Colon (tissue), 2 donors: ENCODE results near the gene NFKBIB.
"Not testable (repeated sequence)": the region's sequence is repeated elsewhere in the genome, so short reads cannot be mapped to it uniquely, and the experiment has no call there.

Source experiments
- FAIRE-seq: peaks from 2 replicates; lab custom pipeline; 2012; peaks lifted over from hg19 to GRCh38; lab: Jason Lieb, UNC
- donor health status: control.
- donor health status: control.

The NFKBIB gene

DNA sequence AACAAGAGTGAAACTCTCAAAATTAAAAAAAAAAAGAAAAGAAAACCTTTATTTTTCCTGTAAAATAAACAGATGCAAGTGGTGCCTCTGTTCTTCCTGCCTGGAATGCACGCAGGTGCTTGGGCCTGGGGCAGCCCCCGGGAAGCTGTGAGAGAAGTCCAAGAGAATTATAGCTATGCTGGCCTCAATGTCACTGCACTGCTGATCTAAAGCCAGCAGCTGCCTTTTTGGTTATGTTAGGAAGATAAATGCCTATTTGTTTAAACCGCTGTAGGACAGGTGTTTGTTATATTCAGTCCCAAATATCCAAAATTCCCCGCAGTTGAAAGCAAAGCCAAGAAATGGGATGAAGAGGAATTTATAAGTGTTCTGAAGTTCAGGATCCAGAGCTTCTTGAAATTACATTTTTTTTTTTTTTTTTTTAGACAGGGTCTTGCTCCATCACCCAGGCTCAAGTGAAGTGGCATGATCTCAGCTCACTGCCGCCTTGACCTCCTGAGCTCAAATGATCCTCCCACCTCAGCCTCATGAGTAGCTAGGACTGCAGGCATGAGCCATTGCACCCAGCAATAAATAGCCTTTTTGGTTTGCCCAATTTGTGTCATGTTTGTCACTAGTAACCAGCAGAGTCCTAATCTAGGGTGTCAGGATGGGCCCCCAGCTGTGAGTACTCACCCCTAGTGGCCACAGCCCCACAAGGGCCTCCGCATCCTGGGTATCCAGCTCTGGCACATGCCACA, 23.9 kb upstream of the NFKBIB start:
- no peak for FAIRE-seq

DNA sequence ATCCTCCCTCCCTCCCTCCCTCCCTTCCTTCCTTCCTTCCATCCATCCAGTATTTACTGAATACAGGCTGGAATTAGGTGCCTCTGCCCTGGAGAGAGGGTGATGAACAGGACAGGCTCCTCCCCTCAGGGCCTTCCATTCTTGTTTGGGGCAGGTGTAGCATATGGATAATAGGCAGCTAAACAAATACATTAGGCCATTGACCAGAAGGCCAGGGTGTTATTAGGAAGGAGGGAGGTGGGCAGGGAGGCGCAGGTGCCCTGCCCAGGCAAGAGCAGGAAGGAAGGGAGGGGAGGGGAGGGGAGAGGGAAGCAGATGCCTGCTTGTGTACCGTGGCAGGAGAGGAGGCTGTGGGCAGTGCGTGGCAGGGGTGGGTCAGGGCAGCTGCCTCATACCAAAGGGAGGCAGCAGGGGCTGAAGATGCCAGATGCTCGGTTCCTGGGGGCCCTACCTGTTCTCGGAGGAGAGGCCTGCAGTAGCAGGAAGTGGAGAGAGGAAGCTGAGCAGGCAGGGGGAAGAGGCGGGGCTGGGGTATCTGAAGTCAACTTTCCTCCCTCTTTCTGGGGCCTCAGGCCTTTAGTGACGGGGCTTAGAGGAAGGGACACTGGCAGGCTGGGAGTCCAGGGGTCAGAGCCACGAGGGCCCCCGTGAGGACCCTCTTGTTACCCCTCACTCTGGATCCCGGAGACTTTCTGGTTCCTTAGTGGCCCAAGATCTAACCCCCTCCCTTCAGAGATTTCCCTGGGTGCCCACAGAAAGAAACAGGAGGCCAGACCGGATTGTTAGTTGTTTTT, 21.8 kb upstream of the NFKBIB start, which contains the start of gene RINL:
Gene RINL (minus strand): TSS at position 495 of the 794 bp plus-strand sequence. CDS start 1,533 bp downstream, outside the sequence.
- FAIRE-seq: no peak

DNA sequence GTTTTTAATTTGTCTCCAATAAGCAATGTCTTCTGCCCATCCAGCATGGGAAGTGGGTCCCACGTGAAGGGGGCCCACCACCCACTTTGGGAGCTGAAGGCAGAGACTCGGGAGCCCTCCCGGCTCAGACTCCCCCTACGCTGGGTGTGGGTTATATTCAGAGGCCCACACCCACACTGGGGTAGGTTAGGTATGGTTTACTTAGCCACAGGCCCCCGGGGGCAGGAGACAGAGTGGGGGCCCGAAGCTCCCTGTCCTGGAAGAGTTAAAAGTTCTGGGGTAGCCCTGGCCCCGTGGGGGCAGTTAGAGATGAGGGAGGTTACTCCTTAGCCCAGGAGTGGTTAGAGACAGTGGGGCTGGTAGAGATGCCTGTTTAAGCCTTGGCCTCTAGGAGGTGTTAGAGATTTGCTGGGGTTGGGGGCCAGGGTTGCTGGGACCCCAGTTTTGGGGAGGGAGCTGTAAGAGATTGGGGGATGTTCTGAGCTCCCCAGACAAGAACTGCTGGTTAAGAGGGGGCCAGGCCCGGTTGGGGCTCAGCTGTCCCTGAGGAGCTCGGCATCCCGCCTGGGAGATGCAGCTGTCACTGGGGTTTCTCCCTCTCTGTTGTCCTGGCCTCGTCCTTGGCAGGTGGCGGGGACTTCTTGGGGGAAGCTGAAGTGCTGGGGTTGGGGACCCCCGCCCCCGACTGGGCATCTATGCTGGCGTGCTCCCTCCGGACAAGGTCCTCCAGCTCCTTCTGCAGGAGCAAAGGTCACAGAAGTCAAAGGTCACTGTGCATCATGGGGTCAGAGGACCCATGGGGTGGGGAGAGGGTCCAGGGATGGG, 21.0 kb upstream of the NFKBIB start:
- no peak for FAIRE-seq

DNA sequence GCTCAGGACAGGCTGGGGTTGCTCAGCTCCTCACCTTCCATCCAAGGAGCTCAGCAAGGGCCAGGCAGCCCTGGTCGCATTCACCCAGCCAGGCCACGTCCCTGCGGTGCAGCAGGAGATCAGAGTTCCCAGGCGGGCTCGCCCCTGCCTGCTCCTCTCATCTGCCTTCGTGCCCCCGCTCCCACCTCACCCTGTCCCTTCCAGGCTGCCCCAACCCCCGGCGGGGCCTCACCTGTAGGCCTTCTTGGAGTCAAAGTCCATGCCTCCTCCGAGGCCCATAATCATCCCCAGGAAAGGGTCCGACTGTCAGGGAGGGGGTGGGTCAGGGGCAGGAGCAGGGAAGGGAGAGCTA, 20.4 kb upstream of the NFKBIB start:
- FAIRE-seq: no peak

DNA sequence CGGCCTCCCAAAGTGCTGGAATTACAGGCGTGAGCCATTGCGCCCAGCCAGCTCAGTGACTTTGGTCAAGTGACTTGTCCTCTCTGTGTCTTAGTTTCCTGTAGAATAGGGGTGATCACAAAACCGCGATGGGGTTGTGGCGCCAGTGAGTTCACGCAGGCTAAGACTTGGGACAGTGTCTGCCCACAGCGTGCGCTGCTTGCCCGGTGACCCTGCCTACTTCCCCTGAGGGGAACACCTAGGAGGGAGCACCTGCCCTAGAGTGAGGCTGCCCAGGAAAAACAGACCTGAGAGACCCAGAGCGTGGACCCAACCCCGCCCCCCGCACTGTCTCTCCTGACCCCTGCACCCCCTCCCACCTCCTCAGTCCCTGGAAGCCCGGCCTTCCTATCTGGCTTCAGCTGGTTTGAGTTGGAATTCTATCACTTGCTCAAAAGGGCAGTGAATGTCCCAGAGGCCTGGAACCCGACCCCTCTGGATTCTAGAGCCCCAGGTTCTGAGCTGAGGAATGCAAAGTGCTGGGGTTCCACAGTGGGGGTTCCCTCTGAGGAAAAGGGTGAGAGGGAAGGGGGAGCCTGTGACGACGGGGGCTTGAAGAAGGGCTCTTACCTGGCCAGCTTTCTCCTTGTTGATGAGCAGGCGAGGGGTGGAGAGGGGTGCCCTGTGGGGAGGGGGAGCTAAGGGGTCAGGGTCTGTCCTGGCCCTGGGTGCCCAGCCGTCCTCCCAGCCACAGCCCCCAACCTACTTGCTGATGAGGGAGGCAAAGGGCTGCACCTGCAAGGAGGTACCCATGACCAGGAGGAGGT, 19.5 kb upstream of the NFKBIB start:
- FAIRE-seq: no peak

DNA sequence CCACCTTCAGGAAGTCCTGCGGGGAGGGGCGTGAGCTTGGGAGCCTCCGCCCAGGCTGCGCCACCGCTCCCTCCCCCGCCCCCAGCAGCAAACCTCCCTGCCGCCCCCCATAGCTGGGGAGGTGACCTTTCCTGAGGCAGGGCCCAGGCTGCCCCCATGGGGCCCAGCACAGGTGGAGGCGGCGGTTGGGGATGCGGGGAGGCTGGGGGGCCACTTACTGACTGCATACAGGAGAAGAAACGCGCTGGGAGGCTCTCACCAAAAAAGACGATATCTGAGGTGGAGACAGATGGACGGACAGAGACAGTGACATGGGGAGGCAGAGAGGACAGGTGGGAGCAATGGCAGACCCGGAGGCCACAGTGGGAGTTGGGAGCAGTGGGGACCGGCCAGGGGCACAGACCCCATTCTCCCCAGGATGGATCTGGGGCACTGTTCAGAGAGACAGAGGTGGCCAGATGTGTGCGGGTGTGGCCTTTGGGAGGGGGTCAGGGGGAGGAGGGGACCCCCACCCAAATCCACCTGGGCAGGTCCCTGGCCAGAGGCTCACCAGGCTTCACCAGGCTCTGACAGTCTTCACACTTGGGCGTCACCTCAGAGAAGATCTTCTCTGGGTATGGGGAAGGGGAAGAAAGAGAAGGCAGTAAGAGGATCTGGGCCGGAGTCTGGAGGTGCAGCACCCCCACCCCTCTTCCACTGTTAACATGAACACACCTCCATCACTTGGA, 18.7 kb upstream of the NFKBIB start:
- no peak for FAIRE-seq

DNA sequence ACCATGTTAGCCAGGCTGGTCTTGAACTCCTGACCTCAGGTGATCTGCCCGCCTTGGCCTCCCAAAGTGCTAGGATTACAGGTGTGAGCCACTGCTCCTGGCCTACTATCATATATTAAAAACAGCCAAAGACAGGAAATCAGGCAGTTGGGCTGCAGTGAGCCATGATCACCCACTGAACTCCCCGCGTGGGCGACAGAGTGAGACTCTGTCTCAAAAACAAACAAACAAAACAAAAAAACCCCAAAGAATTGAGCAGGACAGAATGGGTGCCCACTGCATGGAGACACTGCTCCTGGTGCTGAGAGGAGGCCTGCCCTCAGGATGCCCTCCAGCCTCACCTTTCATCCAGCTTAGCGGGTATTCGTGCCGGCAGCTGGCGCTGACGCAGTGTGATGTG, 16.5 kb upstream of the NFKBIB start:
- FAIRE-seq: no peak

DNA sequence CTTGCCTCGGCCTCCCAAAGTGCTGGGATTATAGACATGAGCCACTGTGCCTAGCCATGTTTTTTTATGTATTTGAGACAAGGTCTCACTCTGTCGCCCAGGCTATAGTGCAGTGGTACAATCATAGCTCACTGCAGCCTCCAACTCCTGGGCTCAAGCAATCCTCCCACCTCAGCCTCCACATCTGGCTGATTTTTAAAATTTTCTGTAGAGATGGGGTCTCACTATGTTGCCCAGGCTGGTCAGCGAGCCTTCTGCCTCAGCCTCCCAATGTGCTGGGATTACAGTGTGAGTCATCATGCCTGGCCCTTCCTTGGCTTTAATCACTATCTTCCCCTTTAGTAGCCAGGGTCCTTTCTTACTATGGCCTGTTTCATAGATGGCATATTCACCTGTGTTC, 15.1 kb upstream of the NFKBIB start:
- FAIRE-seq: not testable (repeated sequence)

DNA sequence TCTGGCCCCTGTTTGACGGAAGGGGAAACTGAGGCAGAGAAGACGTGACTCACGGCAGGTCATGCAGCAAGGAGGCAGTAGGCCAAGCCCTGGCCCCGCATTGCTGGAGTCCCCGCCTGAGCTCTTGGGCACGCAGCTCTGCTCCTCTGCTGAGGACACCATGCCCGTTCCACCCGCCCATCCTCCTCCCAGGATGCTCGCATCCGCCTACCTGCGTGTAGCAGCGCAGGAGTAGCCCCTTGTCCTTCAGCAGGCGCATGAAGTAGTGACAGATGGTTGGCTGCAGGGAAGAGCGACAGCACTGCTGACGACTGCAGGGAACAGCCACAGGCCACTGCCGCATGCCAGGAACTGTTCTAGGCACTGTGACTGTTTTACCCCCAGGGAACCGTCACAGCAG, 10.9 kb upstream of the NFKBIB start:
- FAIRE-seq: no peak

DNA sequence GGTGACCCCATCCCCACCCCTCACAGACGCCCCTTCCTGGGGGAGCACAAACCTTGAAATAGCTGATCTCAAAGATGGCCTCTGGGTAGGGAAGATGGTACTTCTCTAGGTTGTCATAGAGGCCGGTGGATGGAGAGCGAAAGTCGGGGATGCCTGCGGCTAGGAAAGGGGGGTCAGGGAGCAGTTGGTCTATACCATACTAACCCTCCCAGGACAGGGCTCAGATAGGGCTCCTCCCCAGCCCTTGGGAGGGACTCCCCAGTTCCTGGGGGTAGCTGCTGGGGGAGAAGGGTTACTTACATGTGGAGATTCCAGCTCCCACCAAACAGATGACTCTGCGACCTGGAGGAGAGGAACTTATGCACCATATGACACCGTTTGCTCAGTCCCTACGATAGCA, 10.0 kb upstream of the NFKBIB start:
- FAIRE-seq: no peak

DNA sequence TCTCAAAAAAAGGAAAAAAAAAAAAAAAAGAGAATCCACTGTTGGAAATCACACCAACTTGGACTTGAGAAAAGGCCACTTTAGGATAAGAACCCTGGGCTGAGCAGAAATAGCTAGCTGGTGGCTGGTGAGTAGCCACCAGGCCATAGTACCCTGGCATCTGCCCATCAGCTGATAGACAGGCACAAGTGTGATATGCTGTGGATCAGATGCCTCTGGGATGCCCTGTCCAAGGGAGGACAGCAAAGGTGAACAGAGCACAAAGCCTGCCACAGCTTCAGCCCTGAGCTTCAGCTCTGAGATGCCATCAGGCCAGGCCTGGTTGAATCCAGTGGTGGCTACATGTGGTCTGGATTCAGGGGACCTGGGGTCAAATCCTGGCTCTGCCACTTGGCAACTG, 9.1 kb upstream of the NFKBIB start:
- FAIRE-seq: no peak

DNA sequence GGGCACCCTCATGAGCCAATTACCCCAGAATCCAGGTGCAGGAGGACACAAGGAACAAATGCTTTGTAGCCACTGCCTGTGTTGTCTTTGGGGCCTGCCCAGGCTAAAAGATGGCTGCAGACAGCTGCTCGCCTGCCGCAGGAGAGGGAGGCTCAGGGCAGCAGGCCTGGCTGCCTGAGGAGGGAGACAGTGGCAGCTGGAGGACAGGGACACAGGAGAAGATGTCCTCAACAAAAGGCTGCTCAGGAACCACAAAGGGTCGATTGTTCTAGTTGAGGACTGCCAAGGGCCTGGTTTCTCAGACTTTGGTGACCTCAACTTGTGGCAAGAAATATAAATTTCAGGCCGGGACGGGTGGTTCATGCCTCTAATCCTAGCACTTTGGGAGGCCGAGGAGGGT, 8.0 kb upstream of the NFKBIB start:
- FAIRE-seq: no peak

DNA sequence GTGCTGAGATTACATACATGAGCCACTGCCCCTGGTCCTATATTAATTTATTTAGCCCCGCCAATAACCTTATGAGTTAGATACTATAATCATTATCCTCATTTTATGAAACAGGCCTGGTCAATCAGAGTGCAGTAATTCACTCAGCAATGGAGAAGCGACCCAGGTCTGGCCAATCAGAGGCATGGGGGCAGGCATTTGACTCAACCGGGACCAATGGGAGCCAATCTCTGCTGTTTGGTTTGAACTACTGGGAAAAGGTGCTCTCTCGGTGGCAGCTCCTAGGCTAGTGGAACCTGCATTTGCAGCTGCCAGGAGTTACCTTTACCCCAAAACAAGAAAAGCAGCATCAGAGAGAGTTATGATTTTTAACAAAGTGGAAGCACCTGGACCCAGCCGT, 6.9 kb upstream of the NFKBIB start:
- no peak for FAIRE-seq

DNA sequence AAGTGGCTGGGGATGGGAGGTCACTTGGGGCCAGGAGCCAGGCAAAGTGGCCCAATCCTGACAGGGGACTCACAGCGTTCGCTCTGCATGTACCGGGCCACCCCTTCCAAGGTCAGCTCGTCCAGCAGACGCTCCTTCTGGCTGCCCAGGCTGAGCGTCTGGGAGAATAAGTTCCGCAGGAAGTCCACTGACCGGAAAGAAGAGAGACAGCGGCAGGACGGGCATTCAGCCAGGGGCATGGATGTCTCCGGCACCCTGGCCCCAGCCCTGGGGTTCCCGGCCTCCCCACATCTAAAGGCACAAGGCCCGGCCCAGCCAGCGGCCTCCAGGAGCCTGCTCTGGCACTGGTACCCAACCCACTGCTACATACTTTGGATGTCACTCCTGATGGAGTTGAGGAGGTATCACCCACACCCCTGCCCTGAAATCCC, 6.4 kb upstream of the NFKBIB start:
- FAIRE-seq: no peak

DNA sequence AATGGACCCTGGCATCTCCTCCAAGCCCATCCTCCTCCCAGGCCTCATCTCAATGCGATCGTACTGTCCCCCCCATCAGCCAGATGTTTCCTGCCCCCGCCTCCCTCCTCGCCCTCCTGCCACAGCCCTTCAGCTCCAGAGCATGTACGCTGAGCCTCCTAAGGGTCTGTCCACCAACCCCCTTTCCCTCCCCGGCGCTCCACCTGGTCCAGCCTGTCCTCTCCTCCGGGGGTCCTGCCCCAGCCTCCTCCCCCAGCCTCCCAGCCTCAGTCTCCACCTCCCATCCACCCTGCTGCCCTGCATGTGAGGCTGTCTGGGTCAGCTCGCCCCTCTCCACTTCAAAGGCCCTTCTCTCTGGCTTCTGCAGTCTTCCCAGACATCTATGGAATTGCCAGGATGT, 4.8 kb upstream of the NFKBIB start:
- no peak for FAIRE-seq

DNA sequence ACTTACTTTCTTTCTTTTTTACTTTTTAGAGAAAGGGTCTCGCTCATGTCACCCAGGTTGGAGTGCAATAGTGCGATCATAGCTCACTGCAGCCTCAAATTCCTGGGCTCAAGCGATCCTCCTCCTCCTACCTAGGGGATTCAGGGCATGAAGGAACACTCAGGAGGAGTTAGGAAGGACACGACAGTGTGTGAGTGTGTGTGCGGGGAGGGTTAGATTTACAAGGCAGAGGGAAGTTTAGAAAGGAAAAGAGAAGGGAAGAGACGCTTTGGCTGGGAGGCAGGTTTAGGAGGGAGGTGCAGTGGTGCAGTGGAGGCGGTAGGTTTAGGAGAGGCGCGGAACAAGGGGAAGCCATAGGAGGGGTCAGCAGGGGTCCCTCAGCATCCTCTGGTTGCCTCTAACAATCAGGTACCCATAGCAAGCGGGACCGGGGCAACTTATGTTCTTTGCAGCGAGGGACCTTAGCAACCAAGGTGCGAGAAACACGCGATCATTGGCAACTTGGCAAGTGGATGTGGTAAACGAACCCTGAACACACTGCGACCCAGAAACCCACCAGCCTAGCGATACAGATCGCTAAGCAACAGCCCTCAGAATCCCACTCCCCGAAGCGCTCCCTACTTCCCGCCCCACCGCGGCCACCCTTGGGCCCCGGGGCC, 852 bp upstream of the NFKBIB start:
- no peak for FAIRE-seq

DNA sequence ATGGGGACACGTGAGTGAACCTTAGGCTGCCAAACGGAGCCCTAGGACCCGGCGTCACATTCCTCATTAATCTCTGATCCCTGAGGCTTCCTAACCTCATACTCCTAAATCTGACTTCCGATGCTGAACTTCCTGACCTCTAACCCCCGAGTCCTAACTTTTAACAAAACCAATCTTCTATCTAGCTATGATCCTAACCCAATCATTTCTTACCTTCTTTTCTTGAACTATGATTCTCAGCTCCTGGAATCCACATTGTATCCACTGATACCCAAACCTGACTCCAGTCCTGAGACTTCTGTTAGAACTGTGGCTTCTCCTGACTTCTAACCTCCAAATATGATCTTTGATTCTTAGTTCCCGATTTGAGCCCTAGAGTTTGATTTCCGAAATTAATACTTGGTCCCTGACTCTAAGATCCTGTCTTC, 447 bp downstream of the NFKBIB start:
- no peak for FAIRE-seq

DNA sequence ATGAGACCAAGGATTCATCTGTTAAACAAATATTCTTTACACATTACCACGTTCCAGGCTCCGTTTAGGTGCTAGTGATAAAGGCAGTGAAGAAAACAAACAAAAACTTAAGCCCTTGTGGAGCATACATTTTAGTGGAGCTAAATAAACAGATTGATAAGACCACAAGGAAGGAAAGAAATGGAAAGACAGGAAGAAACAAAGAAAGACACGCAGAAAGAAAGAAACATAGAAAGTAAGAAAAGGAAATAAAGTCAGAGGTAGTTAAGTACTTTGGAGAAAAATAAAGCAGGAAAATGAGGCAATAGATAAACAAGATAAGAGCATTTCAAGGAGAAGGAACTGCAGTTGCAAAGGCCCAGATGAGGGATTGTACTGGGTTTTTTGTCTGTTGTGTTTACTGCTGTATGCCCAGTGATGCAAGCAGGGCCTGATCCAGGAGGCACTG, 998 bp downstream of the NFKBIB start:
- FAIRE-seq: no peak

DNA sequence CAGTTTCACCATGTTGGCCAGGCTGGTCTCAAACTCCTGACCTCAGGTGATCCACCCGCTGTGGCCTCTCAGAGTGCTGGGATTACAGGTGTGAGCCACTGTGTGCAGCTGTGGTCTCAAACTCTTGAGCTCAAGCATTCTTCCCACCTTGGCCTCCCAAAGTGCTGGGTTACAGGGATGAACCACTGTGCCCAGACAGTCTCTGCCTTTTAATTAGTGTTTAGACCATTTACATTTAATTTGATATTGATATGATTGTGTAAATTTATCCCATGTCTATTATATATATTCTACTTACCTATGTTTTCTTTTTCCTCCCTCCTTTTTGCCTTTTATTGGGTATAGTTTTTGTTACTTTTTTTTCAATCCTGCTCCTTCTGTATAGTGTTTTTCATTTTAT, 1.9 kb downstream of the NFKBIB start:
- FAIRE-seq: no peak
